Liver (tissue), 9 donors: ENCODE measurements around the gene GCC1. TPM values are rescaled to one million over a fixed set of nuclear protein-coding genes. Genes with fewer than 3 reads are reported as not detected.
A peak's percentile ranks its signal among the peaks of the same experiment; 100 is the strongest.

Experiments
- DNase-seq: peaks from one replicate; pipeline ENCODE4 v3.0.0-alpha.2; 2017; ENCODE audit warnings: low spot score
- H3K27ac ChIP-seq, 2 donors: one replicate each; pipeline ENCODE4 v1.7.0; 2013; ENCODE audit warnings: inconsistent platforms in 2 of 2, low read length in 2 of 2, control low read depth in 1 of 2, low read depth in 1 of 2, mild to moderate bottlenecking in 1 of 2
- H3K27me3 ChIP-seq, 4 donors: one replicate each; pipeline versions ENCODE4 v1.6.1 to v1.7.0; 2013; ENCODE audit warnings: low read length in 3 of 4, inconsistent platforms in 1 of 4, mild to moderate bottlenecking in 1 of 4, moderate library complexity in 1 of 4; ENCODE audit not compliant: control insufficient read depth in 4 of 4, insufficient read depth in 4 of 4
- H3K36me3 ChIP-seq, 4 donors: one replicate each; pipeline versions ENCODE4 v1.6.1 to v1.7.0; 2013; ENCODE audit warnings: low read length in 3 of 4, mild to moderate bottlenecking in 3 of 4, low read depth in 1 of 4, moderate library complexity in 1 of 4; ENCODE audit not compliant: control insufficient read depth in 4 of 4, insufficient read depth in 3 of 4
- H3K4me1 ChIP-seq, 4 donors: one replicate each; pipeline versions ENCODE4 v1.6.1 to v1.7.0; 2013; ENCODE audit warnings: low read length in 3 of 4, mild to moderate bottlenecking in 3 of 4, moderate library complexity in 1 of 4; ENCODE audit not compliant: control insufficient read depth in 4 of 4, insufficient read depth in 4 of 4
- H3K4me3 ChIP-seq, 3 donors: one replicate each; pipeline versions ENCODE4 v1.6.1 to v1.7.0; 2013; ENCODE audit warnings: low read length in 3 of 3, control low read depth in 1 of 3, low read depth in 1 of 3, mild to moderate bottlenecking in 1 of 3
- H3K9ac ChIP-seq, 2 donors: one replicate each; pipeline ENCODE4 v1.7.0; 2013; ENCODE audit warnings: low read length in 2 of 2, mild to moderate bottlenecking in 2 of 2, moderate library complexity in 2 of 2, control low read depth in 1 of 2, low read depth in 1 of 2
- H3K9me3 ChIP-seq, 4 donors: one replicate each; pipeline versions ENCODE4 v1.6.1 to v1.7.0; 2013; ENCODE audit warnings: low read length in 3 of 4; ENCODE audit not compliant: control insufficient read depth in 4 of 4
- CTCF ChIP-seq: fragments of 150-350 bp; IDR thresholded peaks from 2 replicates; pipeline ENCODE4 v1.5.1; 2017; ENCODE audit warnings: improper control_type of control experiment, low read depth, low read length; ENCODE audit not compliant: missing input control
- FOXA1 ChIP-seq: IDR thresholded peaks from 2 replicates; pipeline ENCODE4 v1.6.1; 2016; ENCODE audit warnings: antibody characterized with exemption
- FOXA2 ChIP-seq: IDR thresholded peaks from 2 replicates; pipeline ENCODE4 v1.6.1; 2016; ENCODE audit warnings: antibody characterized with exemption
- GABPA ChIP-seq, 2 donors: IDR thresholded peaks in 1 of 2; conservative IDR thresholded peaks in 1 of 2; 2 replicates each; pipeline ENCODE4 v1.6.1; 2016; ENCODE audit warnings: antibody characterized with exemption in 2 of 2, mild to moderate bottlenecking in 1 of 2, moderate library complexity in 1 of 2
- HNF4A ChIP-seq, 2 donors: conservative IDR thresholded peaks; 2 replicates each; pipeline ENCODE4 v1.6.1; 2016; ENCODE audit warnings: antibody characterized with exemption in 2 of 2, mild to moderate bottlenecking in 2 of 2
- HNF4G ChIP-seq: IDR thresholded peaks from 2 replicates; pipeline ENCODE4 v1.6.1; 2016; ENCODE audit warnings: antibody characterized with exemption
- JUND ChIP-seq, 2 donors: IDR thresholded peaks; 2 replicates each; pipeline ENCODE4 v1.6.1; 2016; ENCODE audit warnings: antibody characterized with exemption in 2 of 2
- MAX ChIP-seq: IDR thresholded peaks from 2 replicates; pipeline ENCODE4 v1.6.1; 2016; ENCODE audit warnings: antibody characterized with exemption
- NR2F2 ChIP-seq: IDR thresholded peaks from 2 replicates; pipeline ENCODE4 v1.6.1; 2016; ENCODE audit warnings: antibody characterized with exemption
- RAD21 ChIP-seq, 2 donors: IDR thresholded peaks; 2 replicates each; pipeline ENCODE4 v1.6.1; 2016; ENCODE audit warnings: antibody characterized with exemption in 2 of 2, mild to moderate bottlenecking in 2 of 2
- REST ChIP-seq: IDR thresholded peaks from 2 replicates; pipeline ENCODE4 v1.6.1; 2016; ENCODE audit warnings: antibody characterized with exemption, mild to moderate bottlenecking
- RXRA ChIP-seq, 2 donors: IDR thresholded peaks; 2 replicates each; pipeline ENCODE4 v1.6.1; 2017 to 2018; ENCODE audit warnings: antibody characterized with exemption in 2 of 2, mild to moderate bottlenecking in 1 of 2
- SP1 ChIP-seq: IDR thresholded peaks from 2 replicates; pipeline ENCODE4 v1.6.1; 2018; ENCODE audit warnings: antibody characterized with exemption, mild to moderate bottlenecking
- TAF1 ChIP-seq: conservative IDR thresholded peaks from 2 replicates; pipeline ENCODE4 v1.6.1; 2016; ENCODE audit warnings: antibody characterized with exemption, mild to moderate bottlenecking
- YY1 ChIP-seq: IDR thresholded peaks from 2 replicates; pipeline ENCODE4 v1.6.1; 2016; ENCODE audit warnings: antibody characterized with exemption, mild to moderate bottlenecking
- WGBS: extraction: QIAGEN DNeasy Blood & Tissue Kit; methylation state at CpG from one replicate; pipeline ENCODE4 v1.1.7; 2013; 5-methylcytosine and 5-hydroxymethylcytosine counted together
- polyA plus RNA-seq, 2 donors: library from polyadenylated mRNA; stranded (reverse) in 1 of 2; unstranded in 1 of 2; fragments of 200-250 nt in 1 of 2; fragments of >200 nt in 1 of 2; fragmentation: Nextera tagmentation in 1 of 2; extraction: Ambion mirVana in 1 of 2; gene quantifications; one replicate each; pipeline versions ENCODE4 v1.2.1 to v1.2.3, GENCODE V29; 2013 to 2015
- total RNA-seq, 2 donors: library from RNA; depleted of rRNA; stranded (reverse); fragments of >200 nt; gene quantifications; one replicate each; pipeline ENCODE4 v1.2.3, GENCODE V29; 2014
- TF ChIP-seq, protein P1 (sequence below): IDR thresholded peaks from 2 replicates; pipeline ENCODE4 v1.6.1; 2016; ENCODE audit warnings: antibody characterized with exemption
- TF ChIP-seq, protein P2 (sequence below): IDR thresholded peaks from 2 replicates; pipeline ENCODE4 v1.6.1; 2016; ENCODE audit warnings: antibody characterized with exemption
- donor health status: healthy.
- donor health status: healthy.
- donor health status: healthy.
- donor health status: healthy.
- donor health status: healthy.

Gene GCC1
- total and polyA plus RNA-seq, 4 donors: 4.6 to 16.1 (median 8.0) TPM

GRCh38 chr7:127600885-127601284 lies 15.5 kb upstream of the GCC1 start:
- WGBS: 82% methylated on average over 3 of the region's 3 CpGs
- peaks cover 0 to 4% (median 2%) of the 10 kb centered on the region in 4 donors for H3K9me3 ChIP-seq
- no peaks in the 10 kb centered on the region for H3K27me3 ChIP-seq
- no peak overlapping the region for H3K4me3 ChIP-seq
- no peak for DNase-seq
- no peaks in the 10 kb centered on the region for H3K36me3 ChIP-seq
- TF ChIP-seq FOXA1 (no peak), SP1 (no peak), HNF4A (conservative IDR thresholded peaks at IDR 0.05) (no peak), HNF4G (no peak), FOXA2 (no peak), NR2F2 (no peak), GABPA (IDR thresholded peaks at IDR 0.05 in 1 of 2, conservative IDR thresholded peaks at IDR 0.05 in 1 of 2) (no peak), MAX (no peak), RXRA (IDR thresholded peaks at IDR 0.05) (no peak), YY1 (no peak), REST (no peak), TAF1 (no peak), JUND (IDR thresholded peaks at IDR 0.05) (no peak), CTCF (no peak), RAD21 (IDR thresholded peaks at IDR 0.05) (no peak)
- TF ChIP-seq, protein P1, sequence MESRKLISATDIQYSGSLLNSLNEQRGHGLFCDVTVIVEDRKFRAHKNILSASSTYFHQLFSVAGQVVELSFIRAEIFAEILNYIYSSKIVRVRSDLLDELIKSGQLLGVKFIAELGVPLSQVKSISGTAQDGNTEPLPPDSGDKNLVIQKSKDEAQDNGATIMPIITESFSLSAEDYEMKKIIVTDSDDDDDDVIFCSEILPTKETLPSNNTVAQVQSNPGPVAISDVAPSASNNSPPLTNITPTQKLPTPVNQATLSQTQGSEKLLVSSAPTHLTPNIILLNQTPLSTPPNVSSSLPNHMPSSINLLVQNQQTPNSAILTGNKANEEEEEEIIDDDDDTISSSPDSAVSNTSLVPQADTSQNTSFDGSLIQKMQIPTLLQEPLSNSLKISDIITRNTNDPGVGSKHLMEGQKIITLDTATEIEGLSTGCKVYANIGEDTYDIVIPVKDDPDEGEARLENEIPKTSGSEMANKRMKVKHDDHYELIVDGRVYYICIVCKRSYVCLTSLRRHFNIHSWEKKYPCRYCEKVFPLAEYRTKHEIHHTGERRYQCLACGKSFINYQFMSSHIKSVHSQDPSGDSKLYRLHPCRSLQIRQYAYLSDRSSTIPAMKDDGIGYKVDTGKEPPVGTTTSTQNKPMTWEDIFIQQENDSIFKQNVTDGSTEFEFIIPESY: no peak
- TF ChIP-seq, protein P2, sequence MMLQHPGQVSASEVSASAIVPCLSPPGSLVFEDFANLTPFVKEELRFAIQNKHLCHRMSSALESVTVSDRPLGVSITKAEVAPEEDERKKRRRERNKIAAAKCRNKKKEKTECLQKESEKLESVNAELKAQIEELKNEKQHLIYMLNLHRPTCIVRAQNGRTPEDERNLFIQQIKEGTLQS: no peak
- H3K9ac ChIP-seq: no peak overlapping the region
- no peaks in the 10 kb centered on the region for H3K4me1 ChIP-seq
- no peak overlapping the region for H3K27ac ChIP-seq

DNA sequence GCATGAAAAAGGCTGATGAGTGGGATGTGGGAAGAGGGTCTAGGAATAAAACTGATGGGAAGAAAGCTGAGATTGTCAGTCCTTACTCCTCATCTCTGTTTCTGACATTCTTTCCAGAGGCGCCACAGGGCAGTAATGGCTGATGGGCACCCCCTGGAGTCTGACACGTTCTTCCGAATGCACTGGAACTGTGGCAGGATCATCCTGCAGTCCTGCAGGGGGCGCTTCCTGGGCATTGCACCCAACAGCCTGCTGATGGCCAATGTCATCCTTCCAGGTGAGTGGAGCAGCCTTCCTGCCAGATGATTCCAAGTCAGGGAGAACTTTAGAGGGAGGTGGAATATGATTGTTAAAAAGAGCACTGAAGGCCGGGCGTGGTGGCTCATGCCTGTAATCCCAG lies 12.9 kb upstream of the GCC1 start:
- H3K27ac ChIP-seq: no peak overlapping the region
- WGBS: 73% methylated on average over 6 of the region's 6 CpGs
- DNase-seq: no peak
- no peak overlapping the region for H3K4me3 ChIP-seq
- H3K9ac ChIP-seq: no peak overlapping the region
- H3K4me1 ChIP-seq: peaks cover 3 to 15% (median 12%) of the 10 kb centered on the region in 4 donors
- no peak for TF ChIP-seq TAF1
- peak in 1 of 2 donors; percentile 27 for TF ChIP-seq RAD21 (IDR thresholded peaks at IDR 0.05)
- no peaks in the 10 kb centered on the region for H3K9me3 ChIP-seq
- no peaks in the 10 kb centered on the region for H3K36me3 ChIP-seq
- H3K27me3 ChIP-seq: no peaks in the 10 kb centered on the region
